Activated T-cell treated with anti-CD3 and anti-CD28 coated beads for 1 hour (primary cell): ENCODE results near the gene PPP2R5C.

Experiments used
- DNase-seq: peaks from one replicate; pipeline ENCODE4 v3.0.0-alpha.2; 2020; ENCODE audit warnings: low read depth

Gene PPP2R5C

DNA sequence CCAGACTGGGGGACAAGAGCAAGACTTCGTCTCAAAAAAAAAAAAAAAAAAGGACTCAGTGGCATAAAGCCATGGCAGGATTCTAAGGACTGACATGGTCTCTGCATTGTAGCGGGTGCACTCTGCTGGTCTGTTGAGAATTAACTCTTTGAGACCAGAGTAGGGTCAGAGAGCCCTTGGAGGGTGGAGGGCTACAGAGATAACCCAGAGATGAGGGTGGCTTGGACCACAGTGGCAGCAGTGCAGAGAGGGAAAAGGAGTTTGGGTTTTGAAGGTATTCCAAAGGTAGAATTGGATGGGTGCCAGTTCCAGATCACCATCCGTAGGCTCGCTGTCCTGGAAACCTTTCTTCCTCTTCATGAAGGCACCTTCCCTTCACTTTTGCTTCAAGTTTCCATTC lies 188.6 kb downstream of the PPP2R5C start:
- no peak for DNase-seq

DNA sequence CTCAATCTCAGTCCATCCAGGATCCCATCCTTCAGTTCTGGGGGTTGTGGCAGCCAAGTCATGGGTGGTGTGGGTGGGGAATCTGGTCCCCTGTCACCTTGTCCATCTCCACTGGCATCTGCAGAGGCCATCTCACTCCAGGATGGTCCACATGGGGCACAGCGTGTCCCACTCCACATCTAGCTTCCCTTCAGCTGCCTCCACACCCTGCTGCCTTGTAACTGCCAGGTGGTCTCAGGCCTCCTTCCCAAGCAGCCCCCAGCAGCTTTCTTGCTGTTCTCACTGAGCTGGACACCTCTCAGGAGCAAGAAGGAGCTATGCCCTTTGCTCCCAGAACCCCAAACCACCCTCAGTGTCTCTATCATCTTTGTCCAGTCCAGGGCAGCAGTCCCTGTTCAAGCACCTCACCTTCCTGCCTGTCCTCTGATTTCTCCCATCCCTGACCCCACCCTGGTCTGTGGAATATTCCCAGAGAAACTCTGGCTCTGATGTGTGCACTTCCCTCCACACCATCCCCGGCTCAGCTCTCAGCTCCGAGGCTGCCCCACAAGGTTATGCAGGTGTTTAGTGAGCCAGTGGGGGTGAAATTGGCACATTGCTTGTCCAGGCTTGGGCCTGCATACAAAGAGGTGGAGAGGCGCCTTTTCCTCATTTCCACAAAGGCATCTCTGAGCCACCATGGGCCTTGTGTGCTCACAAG lies 189.2 kb downstream of the PPP2R5C start:
- DNase-seq: no peak

DNA sequence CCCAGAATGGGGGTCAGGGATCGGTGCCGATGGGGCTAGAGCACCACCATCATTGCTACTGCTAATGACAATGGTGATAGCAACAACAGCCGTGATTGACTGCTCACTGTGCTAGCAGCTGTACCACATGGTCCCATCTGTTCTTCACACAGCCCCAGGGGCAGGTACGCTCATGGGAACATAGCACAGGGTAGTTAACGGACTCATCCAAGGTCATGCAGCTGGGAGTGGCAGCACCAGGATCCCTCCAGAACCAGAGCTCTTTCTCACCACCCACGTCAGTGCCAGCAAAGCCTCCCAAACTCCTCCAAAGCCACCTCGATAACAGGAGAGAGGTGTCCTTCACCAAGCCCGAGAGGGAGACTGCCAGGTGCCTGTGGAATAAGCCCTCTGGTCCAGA lies 191.6 kb downstream of the PPP2R5C start:
- no peak for DNase-seq

GRCh38 chr14:101954501-101954900 lies 193.0 kb downstream of the PPP2R5C start:
- DNase-seq: no peak

GRCh38 chr14:101955695-101956161 lies 194.2 kb downstream of the PPP2R5C start:
- DNase-seq: no peak

GRCh38 chr14:101956179-101956885 lies 194.8 kb downstream of the PPP2R5C start:
- DNase-seq: no peak

DNA sequence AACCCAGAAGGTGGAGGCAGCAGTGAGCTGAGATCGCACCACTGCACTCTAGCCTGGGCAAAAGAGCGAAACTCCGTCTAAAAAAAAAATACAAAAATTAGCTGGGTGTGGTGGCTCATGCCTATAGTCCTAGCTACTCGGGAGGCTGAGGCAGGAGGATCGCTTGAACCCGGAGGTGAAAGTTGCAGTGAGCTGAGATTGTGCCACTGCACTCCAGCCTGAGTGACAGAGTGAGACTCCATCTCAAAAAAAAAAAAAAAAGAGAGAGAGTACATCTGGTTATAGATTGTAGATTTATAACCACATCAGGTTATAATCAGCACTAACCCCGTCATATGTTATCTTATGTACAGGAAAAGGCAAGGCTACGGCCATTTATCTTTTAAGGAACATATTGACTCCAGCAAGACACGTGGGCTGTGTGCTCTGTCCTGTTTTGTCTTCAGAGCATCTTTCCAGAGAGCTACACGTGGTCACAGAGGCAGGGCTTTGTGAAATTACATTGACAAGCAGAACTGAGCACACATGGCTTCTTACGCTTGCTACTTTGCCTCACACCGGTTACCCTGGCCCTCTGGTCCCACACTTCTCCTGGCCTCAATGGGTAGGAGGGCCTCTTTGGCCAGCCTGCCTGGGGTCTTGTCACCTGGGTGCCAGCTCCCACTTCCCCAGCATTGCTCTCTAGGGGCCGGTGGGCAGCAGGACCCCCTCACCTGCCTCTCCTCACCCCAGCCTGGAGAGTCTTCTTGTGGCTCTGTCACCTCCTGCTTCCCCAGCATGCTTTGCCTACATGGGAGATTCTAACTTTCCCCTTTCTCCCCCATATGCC lies 196.1 kb downstream of the PPP2R5C start:
- no peak for DNase-seq

DNA sequence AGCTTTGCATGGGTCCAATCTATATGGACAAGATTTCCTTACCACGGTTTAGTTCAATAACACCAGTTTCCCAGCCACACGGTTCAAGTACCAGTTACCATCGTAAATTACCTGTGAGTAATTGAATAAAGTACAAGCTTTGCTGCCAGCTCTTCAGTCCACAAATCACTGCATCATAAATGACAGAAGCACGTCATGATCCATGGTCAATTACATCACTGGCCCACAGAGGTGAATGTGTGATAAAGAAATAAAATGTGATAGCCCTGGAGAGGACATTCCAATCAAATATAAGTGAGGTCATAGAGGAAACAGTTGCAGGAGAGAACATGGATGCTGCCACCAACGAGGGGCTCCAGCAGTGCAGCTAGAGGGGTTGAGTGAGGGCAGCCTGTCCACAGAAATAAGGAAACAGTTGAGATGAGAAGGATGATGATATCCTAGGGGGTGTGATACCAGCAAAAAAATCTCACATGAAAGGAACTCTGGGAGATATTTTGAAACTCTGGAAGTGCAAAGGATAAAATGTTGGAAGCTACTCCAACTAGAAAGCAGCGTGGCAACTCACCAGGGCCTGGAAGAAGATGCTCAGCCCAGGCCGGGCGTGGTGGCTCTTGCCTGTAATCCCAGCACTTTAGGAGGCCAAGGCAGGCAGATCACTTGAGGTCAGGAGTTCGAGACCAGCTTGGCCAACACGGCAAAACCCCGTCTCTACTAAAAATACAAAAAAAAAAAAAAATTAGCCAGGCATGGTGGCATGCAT lies 197.1 kb downstream of the PPP2R5C start:
- no peak for DNase-seq

DNA sequence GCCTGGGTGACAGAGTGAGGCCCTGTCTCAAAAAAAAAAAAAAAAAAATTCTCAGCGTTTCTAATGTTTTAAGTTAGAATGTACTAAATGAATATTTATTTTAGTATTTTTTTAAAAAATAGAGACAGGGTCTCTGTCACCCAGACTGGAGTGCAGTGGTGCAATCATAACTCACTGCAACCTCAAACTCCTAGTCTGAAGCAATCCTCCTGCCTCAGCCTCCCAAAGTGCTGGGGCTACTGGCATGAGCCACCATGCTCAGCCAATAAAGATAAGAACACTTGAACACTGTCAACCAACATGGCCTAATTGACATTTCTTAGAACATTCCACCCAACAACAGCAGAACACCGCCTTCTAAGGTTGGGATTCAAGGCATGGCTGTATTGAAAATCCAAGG lies 197.8 kb downstream of the PPP2R5C start:
- DNase-seq: no peak

GRCh38 chr14:101960225-101960624 lies 198.7 kb downstream of the PPP2R5C start:
- no peak for DNase-seq

DNA sequence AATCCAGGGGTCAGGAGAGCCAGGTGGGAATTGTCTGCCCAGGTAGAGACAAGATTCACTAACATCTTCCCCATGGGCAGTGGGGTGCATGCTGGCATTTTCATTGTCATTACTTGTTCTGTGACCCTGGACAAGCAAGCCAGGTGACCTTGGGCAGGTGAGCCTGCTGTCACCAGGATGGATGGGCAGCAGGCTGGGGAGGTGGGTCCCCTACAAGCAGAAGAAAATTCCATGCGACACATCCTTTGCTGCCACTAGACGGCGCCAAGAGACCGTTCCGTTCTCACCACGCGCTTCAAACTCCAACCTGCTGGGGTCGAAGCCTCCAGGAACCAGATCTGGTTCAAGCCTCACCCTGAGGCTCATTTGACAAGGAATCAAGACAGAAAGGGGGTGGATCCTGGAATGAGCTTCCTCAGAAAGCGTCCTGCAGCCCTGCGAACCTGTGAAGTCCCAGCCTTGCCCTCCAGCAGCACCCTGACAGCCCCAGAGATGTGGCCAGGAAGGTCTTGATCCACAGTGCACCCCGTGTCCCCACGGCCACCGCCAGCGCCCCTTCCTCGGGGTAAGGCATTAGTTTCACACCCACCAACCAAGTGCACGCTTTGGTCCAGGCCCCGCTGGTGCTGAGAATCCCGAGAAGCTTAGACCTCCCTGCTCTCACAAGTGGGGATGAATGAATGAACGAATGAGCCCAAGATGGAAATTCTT lies 199.7 kb downstream of the PPP2R5C start:
- peak; percentile 64 for DNase-seq

- no peak for DNase-seq
Observed at GRCh38 chr14:101961746-101962502, 200.4 kb downstream of the PPP2R5C start.

DNA sequence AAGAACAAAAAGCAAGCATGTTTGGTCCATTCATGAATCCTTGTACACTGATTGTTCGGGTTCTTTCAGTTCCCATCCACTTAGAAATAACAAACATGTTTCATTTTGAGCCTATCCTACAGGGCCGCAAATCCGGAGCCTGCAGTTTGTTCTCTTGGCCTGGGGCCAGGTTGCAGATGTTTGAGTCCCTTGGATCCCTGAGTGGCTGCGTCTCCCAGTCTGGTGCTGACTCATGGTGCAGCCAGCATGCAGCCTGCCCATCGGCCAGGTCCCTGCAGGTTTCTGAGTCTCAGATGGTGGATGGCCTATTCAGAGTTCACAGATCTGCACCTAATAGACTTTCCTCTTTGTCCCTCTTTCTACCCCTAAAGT lies 201.0 kb downstream of the PPP2R5C start:
- no peak for DNase-seq

- DNase-seq: no peak
Observed at GRCh38 chr14:101963052-101963451, 201.5 kb downstream of the PPP2R5C start.

DNA sequence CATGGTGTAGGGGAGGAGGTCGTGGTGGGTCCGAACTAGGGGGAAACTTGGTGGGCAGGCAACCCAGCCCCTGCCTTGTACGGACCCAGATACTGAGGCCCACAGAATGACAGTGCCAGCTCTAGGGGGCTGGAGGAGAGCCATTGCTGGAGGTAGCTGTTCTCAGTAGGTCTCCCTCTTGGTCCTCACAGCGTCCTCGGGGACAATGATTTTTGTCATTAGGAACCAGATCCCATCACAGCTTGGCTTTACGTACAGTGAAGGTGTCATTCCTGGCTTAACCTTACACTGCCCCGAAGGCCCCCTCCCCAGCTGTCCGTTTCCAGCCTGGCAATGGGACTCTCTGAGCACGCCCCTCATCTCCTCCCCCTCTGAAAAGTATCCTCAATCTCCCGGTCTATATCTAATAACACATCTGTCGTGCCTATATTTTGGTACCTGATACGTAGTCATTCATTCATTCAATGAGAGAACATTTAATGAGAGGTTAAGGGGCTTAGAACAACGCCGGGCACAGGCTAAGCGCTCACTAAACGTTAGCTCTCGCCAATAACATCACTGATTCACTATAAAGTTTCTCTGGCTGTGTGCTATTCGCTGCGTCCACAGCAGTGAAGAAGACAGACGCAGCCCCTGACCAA lies 202.3 kb downstream of the PPP2R5C start:
- DNase-seq: no peak

- peak; percentile 78 for DNase-seq
Observed at GRCh38 chr14:101964297-101965180, 203.0 kb downstream of the PPP2R5C start, which contains the start of gene DYNC1H1. Gene DYNC1H1, plus strand, starts transcription at chr14:101964573. Its CDS starts 119 bp downstream, at chr14:101964692.

- DNase-seq: peak; percentile 25
Observed at GRCh38 chr14:101965181-101965544, 203.7 kb downstream of the PPP2R5C start.

GRCh38 chr14:101965770-101966722 lies 204.5 kb downstream of the PPP2R5C start:
- DNase-seq: no peak
